OCI-LY3 (cell line): ENCODE measurements around the gene HOXD12.

Experiments used
- EZH2phosphoT487 ChIP-seq: fragments of 200-600 bp; shearing (Covaris generic); IDR thresholded peaks from 2 replicates; pipeline ENCODE4 v1.6.1; 2018; ENCODE audit warnings: antibody characterized with exemption, mixed run types, low read depth
- TF ChIP-seq, protein P1 (sequence below): fragments of 200-600, 300-600 bp; sonication (generic); IDR thresholded peaks from 2 replicates; pipeline ENCODE4 v1.5.1; 2014; ENCODE audit warnings: antibody characterized with exemption, low read length, low read depth

DNA sequence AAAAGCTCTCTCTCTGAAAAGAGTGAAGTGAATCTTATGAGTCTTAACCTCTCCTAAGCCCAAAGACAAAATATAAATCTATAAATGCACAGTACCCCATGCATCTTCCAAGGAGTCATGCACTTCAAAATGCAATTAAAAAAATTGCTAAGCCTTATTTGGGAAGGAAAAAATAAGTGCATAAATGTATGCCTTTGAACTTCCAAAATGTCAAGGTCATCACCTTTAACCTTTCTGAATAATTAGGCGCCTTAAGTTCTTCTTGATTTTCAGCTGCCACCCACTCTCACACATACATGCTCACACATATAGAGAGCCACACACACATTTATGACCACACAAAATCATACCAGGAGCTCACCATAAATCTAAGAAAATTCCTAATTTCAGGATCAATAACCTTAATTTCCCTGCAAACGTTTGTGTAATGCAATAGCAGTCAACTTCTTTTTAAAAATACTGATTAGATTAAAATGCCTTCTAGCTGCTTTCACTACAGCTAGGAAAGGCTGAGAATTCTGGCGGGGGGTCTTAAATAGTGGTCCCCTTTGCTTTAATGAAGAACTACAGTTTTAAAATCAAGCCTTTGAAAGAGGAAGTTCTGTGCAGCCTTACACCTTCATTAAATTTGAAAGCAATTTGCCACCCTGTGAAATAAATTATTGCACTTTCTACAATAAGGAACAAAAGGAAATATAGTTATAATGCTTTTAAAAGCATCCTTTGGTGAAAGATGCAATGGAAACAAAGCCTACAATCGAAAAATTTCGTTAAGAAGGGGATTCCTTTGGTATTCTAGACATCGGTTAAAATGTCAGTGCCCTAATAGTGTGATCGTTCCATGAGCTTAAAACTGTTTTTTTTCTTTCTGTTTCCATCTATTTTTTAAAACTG, 11.1 kb downstream of the HOXD12 start:
- TF ChIP-seq, protein P1, sequence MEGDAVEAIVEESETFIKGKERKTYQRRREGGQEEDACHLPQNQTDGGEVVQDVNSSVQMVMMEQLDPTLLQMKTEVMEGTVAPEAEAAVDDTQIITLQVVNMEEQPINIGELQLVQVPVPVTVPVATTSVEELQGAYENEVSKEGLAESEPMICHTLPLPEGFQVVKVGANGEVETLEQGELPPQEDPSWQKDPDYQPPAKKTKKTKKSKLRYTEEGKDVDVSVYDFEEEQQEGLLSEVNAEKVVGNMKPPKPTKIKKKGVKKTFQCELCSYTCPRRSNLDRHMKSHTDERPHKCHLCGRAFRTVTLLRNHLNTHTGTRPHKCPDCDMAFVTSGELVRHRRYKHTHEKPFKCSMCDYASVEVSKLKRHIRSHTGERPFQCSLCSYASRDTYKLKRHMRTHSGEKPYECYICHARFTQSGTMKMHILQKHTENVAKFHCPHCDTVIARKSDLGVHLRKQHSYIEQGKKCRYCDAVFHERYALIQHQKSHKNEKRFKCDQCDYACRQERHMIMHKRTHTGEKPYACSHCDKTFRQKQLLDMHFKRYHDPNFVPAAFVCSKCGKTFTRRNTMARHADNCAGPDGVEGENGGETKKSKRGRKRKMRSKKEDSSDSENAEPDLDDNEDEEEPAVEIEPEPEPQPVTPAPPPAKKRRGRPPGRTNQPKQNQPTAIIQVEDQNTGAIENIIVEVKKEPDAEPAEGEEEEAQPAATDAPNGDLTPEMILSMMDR = no peak
- TF ChIP-seq EZH2phosphoT487 = no peak
